ENCODE data around the gene ELOVL1.

Gene ELOVL1

DNA sequence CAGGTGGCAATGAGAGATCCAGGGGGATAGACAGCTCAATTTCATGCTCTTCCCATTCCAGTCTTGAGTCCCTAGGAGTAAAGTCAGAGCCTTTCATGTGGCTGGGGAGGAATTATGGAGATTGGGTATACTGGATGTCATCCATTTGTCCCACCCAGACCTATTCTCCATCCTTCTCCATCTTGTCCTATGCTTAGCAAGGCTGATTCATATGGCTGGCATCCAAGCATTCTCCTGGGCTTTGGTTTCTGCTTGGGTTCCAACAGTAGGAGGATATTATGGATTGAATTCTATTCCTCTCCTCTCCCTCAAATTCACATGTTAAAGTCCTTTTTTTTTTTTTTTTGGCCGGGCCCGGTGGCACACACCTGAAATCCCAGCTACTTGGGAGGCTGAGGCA lies 12.9 kb downstream of the ELOVL1 start:
- DNase-seq (ENCODE audit: low read depth), result no peak

DNA sequence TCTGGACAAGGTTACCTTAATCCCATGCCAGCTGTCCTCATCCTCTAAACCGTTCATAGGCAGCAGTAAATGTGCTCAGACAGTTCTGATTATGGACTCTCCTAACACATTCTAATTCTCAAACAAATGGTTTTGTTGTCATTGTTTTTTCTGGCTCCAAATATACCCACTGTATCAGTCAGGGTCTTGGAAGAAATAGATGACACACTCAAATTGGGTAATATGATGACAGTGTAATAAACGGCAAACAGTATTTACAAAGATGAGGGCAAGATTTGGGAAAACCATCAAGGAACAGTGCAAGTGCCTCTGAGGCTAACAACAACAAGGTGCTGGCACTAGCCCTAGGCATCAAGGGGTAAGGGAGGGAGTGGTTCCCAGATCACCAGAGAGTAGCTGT lies 13.3 kb downstream of the ELOVL1 start:
- no peak for DNase-seq (ENCODE audit: low read depth)

DNA sequence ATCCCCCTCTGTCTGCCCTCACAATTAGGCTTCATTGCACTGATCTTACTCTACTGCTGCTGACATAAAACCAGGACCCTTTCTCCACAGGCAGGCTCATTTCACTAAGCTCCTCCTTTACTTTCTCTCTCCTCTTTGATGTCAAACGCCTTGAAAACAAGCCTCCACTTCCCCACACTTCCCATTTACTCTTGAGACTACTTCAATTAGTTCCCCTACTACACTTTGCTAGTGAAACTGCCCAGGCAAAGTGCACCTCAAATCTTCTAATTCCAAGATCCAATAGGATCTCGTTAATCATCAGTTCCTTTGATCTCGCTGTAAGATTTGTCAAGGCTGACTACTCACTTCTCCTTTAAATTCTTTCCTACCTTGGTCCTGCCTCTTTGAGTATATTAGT lies 14.9 kb downstream of the ELOVL1 start:
- DNase-seq (ENCODE audit: low read depth), result no peak

DNA sequence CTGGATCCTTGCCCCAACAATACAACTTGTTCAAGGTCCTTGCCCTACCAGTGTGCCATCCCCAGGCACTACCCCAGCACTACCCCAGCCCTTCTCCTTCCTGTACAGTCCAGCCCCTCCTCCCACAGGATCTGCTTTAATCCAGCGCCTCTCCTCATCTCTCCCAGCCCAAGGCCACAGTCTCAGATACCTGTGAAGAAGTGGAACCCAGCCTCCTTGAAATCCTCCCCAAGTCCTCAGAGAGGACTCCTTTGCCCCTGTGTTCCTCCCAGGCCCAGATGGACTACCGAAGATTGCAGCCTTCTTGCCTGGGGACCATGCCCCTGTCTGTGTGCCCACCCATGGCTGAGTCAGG lies 15.5 kb downstream of the ELOVL1 start:
- no peak for DNase-seq (ENCODE audit: low read depth)

DNA sequence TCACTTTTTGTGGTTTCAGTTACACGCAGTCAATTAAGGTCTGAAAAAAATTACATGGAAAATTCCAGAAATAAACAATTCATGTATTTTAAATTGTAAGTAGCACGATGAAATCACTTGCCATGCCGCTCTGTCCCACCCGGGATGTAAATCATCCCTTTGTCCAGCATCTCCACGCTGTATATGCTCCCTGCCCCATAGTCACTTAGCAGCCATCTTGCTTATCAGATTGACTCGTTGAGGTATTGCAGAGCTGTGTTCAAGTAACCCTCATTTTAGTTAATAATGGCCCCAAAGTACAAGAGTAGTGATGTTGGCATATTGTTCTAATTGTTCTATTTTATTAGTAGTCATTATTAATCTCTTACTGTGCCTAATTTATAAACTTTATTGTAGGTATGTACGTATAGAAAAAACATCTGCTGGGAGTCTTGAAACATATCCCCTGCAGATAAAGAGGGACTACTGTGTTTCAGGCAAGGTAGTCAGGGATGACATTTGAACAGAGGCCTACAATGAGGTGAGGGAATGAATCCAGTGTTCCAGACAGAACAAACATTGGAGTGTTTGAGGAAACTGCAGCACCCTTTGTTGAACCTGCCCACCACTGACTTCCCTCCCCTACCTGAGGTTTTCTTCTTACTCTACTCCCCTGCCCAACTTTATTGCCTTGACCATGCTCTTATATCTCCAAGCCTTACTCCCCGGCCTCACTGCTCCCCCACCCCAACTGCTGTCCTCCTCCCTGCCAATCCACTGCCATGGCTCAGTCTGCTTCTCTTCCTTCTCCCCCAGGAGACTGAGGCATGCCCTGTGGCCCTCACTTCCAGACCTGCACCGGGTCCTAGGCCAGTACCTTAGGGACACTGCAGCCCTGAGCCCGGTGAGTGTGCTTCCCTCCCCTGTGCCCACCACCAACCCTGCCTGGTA lies 16.1 kb downstream of the ELOVL1 start:
- no peak for DNase-seq (ENCODE audit: low read depth)

DNA sequence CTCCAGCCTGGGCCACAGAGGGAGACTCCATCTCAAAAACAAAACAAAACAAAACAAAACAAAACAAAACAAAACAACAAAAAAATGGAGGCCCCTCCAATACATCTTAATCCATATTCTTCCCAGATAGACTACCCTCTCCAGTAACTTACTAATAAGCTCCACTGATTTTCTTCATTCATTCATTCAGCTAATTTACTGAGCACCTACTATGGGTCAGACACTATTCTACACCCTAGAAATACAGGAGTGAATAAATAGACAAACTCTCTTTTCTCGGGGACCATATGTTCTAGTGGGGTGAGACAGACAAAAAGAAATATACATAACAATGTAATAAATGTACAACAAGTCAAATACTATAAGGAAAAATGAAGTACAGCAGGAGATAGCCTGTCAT lies 16.8 kb downstream of the ELOVL1 start:
- DNase-seq (ENCODE audit: low read depth), result no peak

DNA sequence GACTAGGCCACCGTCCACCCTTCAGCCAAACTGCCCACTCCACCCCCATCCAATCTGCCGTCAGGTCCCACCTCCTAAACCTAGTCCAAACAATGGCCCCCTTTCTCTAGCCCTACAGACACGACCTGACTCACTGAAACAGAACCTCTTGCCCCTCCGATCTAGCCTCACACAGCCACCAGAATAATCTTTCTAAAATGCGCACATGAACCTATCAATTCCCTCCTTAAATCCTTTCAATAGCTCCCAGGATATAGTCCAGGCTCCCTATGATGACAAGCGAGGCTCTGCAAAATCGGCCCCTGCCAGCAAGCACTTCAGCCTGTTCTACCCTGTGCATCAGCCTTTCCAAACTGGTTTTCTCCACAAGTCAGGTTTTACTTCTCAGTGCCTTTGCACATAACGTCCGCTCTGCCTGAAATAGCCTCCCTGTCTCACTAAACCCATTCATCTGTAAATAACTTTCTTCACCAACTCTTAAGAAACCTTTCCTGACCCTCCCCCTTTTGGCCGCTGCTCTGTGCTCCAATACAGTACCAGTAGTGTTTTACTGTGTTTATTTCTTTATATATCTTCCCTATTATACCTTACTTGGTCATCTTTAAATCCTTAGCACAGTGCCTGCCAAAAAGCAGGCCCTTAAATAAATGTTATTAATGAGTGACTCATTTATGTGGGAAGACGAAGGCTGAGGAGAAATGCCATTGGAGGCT lies 18.1 kb downstream of the ELOVL1 start:
- no peak for DNase-seq (ENCODE audit: low read depth)

DNA sequence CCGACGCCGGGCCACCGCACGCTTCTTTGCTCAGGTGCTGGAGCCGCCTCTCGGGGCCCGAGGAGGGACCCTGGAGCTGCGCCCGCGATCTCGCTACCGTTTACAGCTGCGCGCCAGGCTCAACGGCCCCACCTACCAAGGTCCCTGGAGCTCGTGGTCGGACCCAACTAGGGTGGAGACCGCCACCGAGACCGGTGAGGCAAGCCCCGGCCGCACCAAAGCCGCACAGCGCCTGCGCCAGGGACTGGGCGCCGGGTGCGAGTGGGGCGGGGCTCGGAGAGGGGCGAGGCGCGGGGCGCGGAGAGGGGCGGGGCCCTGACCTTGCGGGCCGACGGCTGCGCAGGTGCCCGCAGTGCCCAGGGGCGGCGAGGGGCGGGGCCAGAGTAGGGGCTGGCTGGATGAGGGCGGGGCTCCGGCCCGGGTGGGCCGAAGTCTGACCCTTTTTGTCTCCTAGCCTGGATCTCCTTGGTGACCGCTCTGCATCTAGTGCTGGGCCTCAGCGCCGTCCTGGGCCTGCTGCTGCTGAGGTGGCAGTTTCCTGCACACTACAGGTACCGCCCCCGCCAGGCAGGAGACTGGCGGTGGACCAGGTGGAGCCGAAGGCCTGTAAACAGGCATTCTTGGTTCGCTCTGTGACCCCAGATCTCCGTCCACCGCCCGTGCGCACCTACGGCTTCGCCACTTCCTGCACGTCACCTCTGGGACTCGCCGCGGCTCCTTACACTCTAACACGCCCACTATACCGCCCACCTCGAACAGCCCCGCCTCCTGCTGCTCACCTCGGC lies 18.8 kb downstream of the ELOVL1 start:
- no peak for DNase-seq (ENCODE audit: low read depth)

DNA sequence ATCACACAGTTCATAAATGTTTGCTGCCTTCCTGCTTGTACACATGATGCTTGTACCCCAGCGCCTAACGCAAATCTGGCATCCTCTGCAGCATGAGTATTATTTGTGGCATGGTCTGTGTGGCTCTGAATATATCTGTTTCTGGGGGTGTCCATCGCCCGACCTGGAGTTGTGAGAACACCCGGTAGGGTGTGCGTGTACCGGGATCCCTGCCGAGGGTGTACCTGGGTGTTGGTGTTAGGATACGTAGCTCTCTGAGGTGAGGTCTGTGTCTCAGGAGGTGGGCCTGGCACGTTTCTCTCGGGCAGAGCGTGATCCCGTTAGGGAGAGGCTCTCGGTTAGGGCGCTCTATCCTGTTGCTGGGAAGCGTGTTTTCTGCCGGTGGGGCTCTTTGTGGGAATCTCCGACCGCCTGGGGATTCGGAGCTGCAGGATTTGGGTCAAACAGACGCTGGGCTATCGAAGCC lies 19.4 kb downstream of the ELOVL1 start:
- DNase-seq (ENCODE audit: low read depth), result no peak

DNA sequence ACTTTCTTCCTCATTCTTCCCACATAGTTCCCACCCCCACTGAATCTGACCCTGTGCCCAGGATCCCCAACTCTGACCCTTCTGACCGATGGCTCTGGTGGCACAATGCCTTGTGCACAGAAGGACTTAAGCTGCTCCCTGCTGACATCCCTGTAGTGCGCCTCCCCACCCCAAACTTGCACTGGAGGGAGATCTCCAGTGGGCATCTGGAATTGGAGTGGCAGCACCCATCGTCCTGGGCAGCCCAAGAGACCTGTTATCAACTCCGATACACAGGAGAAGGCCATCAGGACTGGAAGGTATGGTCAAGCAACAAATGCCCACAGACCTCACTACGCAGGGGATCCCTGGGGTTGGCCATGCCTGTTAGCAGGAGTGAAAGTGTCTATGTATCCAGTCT lies 21.2 kb downstream of the ELOVL1 start:
- no peak for DNase-seq (ENCODE audit: low read depth)

DNA sequence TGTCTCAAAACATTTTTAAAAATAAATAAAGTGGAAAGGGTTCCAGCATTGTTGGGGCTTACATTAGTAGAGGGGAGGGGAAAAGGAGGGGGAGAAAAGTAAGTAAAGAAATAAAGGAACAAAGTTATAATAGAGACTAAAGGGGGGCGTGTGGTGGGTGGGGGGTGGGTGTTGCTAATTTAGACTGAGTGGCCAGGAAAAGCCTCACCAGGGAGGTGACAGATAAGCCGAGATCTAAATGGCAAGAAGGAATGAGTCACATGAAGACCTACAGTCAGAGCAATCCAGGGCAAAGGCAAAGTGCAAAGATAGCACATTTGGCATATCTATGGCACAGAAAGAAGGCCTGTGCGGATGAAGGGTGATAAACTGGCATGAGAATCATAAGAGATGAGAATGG lies 22.7 kb downstream of the ELOVL1 start:
- no peak for DNase-seq (ENCODE audit: low read depth)

DNA sequence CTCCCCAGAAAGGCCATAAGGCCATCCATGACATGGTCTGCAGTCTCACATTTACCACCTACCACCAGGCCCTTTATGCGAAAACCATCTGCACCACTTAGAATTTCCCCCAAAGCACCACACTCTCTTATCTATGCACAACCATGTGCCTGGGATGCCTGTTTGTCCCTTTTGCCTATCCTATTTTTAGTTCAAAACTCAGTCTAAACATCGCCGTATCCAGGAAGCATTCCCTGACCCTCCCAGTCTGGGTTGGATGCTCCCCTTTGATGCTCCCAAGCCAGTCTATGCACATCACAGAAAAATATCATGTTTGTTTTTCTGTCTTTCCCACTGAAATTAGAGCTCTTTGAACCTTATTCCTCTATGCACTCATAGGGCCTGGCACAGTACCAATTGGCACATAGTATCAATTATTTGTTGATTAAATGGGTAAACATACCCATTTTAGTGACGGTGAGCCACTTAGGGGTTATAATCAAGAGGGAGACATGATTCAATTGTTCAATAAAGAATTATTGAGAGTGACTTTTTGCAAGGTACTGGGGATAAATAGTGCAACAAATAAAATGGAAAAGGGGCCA lies 23.5 kb downstream of the ELOVL1 start:
- DNase-seq (ENCODE audit: low read depth), result no peak

DNA sequence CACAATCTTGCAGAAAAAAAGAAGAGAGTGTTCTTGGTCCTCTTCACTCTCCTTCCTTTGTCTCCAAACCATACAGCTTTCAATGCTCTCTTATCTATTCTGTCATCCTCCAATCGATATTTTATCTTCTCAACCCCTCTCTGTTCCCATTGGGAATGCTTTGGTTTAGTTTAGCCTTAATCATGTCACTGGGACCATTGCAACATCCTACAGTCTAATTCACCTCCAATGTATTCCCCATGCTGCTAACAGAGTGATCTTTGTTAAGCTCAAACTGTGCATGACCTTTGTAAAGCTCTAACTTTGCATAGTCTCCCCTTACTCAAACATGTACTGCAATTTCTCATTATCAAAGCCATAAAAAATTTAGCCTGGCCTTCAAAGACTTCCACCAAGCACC lies 27.3 kb downstream of the ELOVL1 start:
- no peak for DNase-seq (ENCODE audit: low read depth)

DNA sequence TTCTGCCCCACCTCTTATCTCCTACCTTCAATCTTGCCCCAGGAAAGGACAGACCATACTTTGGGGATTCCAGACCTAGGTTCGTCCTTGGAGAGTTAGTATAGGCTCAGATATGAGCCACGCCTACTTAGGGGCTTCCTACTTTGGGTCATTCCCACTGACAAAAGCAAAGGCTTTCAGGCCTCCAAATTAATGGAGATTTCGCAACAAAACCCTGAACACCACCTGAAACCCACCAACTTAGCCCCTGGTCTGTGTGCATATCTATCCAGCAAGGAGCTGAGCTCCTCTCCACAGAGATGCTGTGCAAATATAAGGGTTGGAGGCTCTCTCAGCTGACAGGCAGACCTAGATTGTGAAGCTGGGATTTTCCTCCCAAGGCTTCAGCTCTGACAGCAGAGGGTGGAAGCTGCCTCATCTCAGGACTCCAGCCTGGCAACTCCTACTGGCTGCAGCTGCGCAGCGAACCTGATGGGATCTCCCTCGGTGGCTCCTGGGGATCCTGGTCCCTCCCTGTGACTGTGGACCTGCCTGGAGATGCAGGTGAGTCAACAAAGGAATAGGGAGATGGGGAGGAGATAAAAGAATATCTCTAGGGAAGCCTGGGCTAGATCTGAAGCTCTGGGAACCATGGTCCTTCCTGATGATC lies 28.1 kb downstream of the ELOVL1 start:
- no peak for DNase-seq (ENCODE audit: low read depth)

DNA sequence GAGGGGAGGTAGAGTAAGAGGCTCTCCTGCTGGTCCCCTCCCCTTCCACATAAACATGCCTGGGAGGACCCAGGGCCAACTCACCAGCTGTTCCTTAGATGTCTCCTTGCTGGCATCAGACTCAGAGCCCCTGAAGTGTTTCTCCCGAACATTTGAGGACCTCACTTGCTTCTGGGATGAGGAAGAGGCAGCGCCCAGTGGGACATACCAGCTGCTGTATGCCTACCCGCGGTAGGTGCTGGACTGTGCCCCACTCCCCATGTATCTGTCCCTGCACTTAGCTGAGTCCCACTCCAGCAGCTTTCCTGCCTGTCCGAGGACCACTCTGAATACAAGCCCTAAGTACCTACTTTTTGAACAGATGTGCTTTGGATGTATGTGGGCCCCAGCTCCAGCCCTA lies 29.8 kb downstream of the ELOVL1 start:
- DNase-seq (ENCODE audit: low read depth), result no peak

DNA sequence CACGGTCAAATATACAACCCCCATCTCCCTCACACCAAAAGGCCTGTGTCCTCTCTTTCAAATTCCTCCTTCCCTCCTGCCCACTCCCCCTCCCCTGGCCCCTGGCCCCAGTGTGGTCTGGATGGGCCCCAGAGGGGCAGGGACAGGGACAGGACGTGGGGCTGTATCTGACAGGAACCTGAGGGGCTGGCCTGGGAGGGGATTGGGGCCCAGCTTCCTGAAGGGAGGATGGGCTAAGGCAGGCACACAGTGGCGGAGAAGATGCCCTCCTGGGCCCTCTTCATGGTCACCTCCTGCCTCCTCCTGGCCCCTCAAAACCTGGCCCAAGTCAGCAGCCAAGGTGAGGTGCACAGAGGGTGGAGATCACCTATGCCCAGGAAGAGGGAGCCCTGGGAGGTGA lies 30.2 kb downstream of the ELOVL1 start, which contains the start of gene MPL:
MPL (plus strand) TSS at position 231 of the 400 bp plus-strand sequence; CDS start at position 262, 31 bp downstream.
- no peak for DNase-seq (ENCODE audit: low read depth)

DNA sequence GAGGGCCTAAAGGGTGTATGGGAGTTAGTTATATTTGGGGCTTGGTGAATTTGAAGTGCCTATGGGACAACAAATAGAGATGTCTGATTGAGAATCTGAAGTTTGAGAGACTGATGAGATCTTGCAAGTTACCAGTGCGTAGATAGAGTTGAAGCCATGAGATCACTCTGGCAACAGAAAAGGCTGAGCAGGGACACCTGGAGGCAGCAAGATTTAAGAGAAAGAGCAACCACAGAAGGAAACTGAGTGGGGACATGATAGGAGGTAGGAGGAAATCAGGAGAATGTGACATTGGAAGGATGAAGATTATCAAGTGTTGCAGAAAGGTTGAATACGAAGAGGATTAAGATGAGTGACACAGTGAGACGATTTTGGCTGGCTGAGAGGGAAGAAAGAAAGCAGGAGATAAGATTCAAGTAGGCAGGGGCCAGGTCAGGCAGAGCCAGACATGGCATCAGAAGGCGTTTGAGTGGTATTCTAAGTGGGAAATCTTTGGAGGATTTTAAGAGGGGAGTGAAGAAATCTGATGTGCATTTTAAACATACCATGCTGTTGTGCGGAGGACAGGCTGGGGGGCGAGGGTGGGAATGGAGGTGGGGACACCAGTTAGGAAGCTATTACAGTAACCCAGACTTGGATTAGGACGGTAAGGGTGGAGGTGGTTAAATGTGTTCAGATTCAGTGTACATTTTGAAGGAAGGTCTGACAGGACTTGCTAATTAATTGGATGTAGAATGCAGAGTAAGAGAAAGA lies 33.2 kb downstream of the ELOVL1 start:
- no peak for DNase-seq (ENCODE audit: low read depth)

DNA sequence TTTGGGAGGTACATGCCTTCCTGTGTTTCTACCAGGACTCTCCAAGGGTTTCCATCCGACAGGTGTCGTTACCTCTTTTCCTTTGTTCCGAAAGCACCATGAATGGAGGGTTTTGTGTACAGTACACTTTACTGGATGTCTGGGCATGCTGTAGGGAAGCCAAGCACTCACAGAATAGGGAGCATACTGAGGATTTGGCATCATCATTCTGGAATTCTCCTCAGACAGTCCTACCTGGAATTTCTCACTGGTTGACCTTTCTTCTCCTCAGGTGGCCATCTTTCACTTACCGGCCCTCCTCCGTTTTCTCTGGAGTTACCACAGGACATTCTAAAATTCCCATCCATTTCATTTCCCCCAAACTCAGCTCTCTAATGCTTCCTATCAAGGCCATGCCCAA lies 36.1 kb downstream of the ELOVL1 start:
- DNase-seq (ENCODE audit: low read depth), result no peak

DNA sequence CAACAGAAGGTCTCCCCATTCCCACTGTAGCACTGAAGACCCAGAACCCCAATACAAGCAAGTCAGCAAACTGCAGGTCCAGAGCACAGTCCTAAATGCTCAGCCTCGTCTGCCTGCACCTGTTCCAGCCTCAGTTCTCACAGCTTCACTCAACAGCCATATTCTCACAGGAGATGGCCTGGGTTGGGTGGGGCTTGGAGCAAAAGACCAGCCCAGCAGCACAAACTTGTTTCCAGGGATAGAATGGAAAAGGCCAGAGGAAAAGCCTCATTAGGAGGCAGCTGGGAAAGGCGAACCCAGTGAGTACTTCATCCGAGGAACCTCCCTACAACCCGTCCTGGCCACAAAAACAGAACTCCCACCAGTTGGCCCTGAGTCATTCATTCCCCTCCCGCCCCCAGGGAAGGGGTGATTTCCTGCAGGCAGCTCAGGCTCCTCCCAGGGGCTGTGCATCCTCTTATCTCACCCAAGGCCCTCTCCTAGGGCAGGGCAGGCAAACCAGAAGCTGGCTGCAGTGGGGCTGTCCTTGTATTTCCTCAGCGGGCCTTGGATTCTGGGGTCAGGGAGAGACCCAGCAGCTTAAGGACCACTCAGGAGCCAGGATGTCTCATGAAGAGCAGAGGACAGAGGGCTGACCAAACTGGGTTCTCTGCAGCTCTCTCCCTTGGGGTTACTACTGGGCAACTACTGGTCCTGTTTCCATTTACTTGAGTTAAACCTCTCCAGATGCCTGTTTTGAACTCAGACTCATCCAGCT lies 37.6 kb downstream of the ELOVL1 start:
- DNase-seq (ENCODE audit: low read depth), result peak; percentile 49
